Occipital lobe (tissue), 2 donors: Measurements from ENCODE around the gene ZNF511. TPM values are rescaled to one million over a fixed set of nuclear protein-coding genes. Genes with fewer than 3 reads are reported as not detected.

Experiments used
- small RNA-seq: library from RNA; depleted of rRNA; stranded (forward); fragments of <200 nt; gene quantifications from one replicate; pipeline ENCODE3, GENCODE V24; 2014
- total RNA-seq: library from RNA; depleted of rRNA; stranded (reverse); fragments of >200 nt; gene quantifications from one replicate; pipeline ENCODE4 v1.2.3, GENCODE V29; 2014

Gene ZNF511
- total RNA-seq, 1 donor from 2014 or later = 7.5 TPM

Small RNA genes within 50 kb of the gene (small RNA-seq; reads per million reads assigned to genes)
- gene BANF1P2 = not detected

Other genes with a start within 250 kb of the ZNF511 start
- gene ADGRA1, start 221.0 kb upstream of the ZNF511 start, total RNA-seq = 2.5 TPM
- gene KNDC1, start 148.7 kb upstream of the ZNF511 start, total RNA-seq = 5.9 TPM
- not detected for gene UTF1, start 78.7 kb upstream of the ZNF511 start, total RNA-seq
- not detected for gene VENTX, start 71.1 kb upstream of the ZNF511 start, total RNA-seq
- 1.7 TPM for gene ADAM8, start 32.0 kb upstream of the ZNF511 start, total RNA-seq
- gene TUBGCP2, start within 50 bp of the ZNF511 start, total RNA-seq = 42.4 TPM
- 4.7 TPM for gene CALY, start 28.0 kb downstream of the ZNF511 start, total RNA-seq
- not detected for gene PRAP1, start 38.5 kb downstream of the ZNF511 start, total RNA-seq
- 6.9 TPM for gene FUOM, start 49.1 kb downstream of the ZNF511 start, total RNA-seq
- gene ECHS1, start 64.4 kb downstream of the ZNF511 start, total RNA-seq = 28.2 TPM
- 10.1 TPM for gene PAOX, start 70.3 kb downstream of the ZNF511 start, total RNA-seq
- gene MTG1, start 85.2 kb downstream of the ZNF511 start, total RNA-seq = 14.8 TPM
- gene SPRN, start 115.7 kb downstream of the ZNF511 start, total RNA-seq = 6.1 TPM
- gene SCART1, start 145.0 kb downstream of the ZNF511 start, total RNA-seq = 0.47 TPM
- gene CYP2E1, start 218.4 kb downstream of the ZNF511 start, total RNA-seq = 10.5 TPM